ENCODE measurements around the gene LHFPL3.

- no peak for TF ChIP-seq CTCF (IDR thresholded peaks at IDR 0.05)
- TF ChIP-seq POLR2A (IDR thresholded peaks at IDR 0.05), result no peak
Observed at GRCh38 chr7:104412911-104413310, 84.5 kb downstream of the LHFPL3 start.

Measured in thyroid gland (tissue), 4 donors.